Astrocyte (in vitro differentiated cells and primary cell): ENCODE results near the gene TNNT3. TPM values are rescaled to one million over a fixed set of nuclear protein-coding genes. Genes with fewer than 3 reads are reported as not detected.

Source experiments
- DNase-seq: peaks from one replicate; pipeline ENCODE4 v3.0.0-alpha.2; 2010; ENCODE audit warnings: low read depth
- FAIRE-seq: peaks from 2 replicates; lab custom pipeline; 2011; peaks lifted over from hg19 to GRCh38; lab: Jason Lieb, UNC
- H2AFZ ChIP-seq: 2 replicates; pipeline ENCODE4 v1.6.0; 2012; ENCODE audit warnings: low read depth, low read length, inconsistent platforms
- H3K27ac ChIP-seq: 2 replicates; pipeline ENCODE4 v1.5.1; 2011; ENCODE audit warnings: low read depth, low read length, inconsistent platforms
- H3K27me3 ChIP-seq: 2 replicates; pipeline ENCODE4 v1.6.0; 2011; ENCODE audit warnings: low read length, inconsistent platforms; ENCODE audit not compliant: insufficient read depth
- H3K36me3 ChIP-seq: 2 replicates; pipeline ENCODE4 v1.5.1; 2011; ENCODE audit warnings: low read length, inconsistent platforms; ENCODE audit not compliant: insufficient read depth
- H3K4me1 ChIP-seq: 2 replicates; pipeline ENCODE4 v1.5.1; 2011; ENCODE audit warnings: low read length, inconsistent platforms; ENCODE audit not compliant: insufficient read depth
- H3K4me2 ChIP-seq: 2 replicates; pipeline ENCODE4 v1.6.0; 2012; ENCODE audit warnings: low read length, inconsistent platforms
- H3K4me3 ChIP-seq: 2 replicates; pipeline ENCODE4 v1.5.1; 2011; ENCODE audit warnings: low read depth, mild to moderate bottlenecking, low read length, inconsistent platforms; ENCODE audit not compliant: insufficient read depth
- H3K79me2 ChIP-seq: 2 replicates; pipeline ENCODE4 v1.6.0; 2012; ENCODE audit warnings: mild to moderate bottlenecking, low read length, inconsistent platforms; ENCODE audit not compliant: insufficient read depth
- H3K9ac ChIP-seq: 2 replicates; pipeline ENCODE4 v1.6.0; 2012; ENCODE audit warnings: mild to moderate bottlenecking, low read length, inconsistent platforms
- H3K9me3 ChIP-seq: 2 replicates; pipeline ENCODE4 v1.5.1; 2012; ENCODE audit warnings: low read depth, mild to moderate bottlenecking, low read length, inconsistent platforms; ENCODE audit not compliant: insufficient read depth
- H4K20me1 ChIP-seq: 2 replicates; pipeline ENCODE4 v1.6.0; 2012; ENCODE audit warnings: low read length, inconsistent platforms; ENCODE audit not compliant: insufficient read depth
- H3K27ac Mint-ChIP-seq: one replicate; pipeline ENCODE4 v1.8.0; 2021; ENCODE audit warnings: mild to moderate bottlenecking, mixed read lengths; ENCODE audit not compliant: unreplicated experiment
- H3K27me3 Mint-ChIP-seq: one replicate; pipeline ENCODE4 v1.8.0; 2021; ENCODE audit warnings: low read depth, mixed read lengths; ENCODE audit not compliant: unreplicated experiment
- H3K36me3 Mint-ChIP-seq: one replicate; pipeline ENCODE4 v1.8.0; 2021; ENCODE audit warnings: low read depth, mixed read lengths; ENCODE audit not compliant: unreplicated experiment
- H3K4me1 Mint-ChIP-seq: one replicate; pipeline ENCODE4 v1.8.0; 2021; ENCODE audit warnings: low read depth, mixed read lengths; ENCODE audit not compliant: unreplicated experiment
- H3K4me3 Mint-ChIP-seq: one replicate; pipeline ENCODE4 v1.8.0; 2021; ENCODE audit warnings: mild to moderate bottlenecking, moderate library complexity, mixed read lengths; ENCODE audit not compliant: unreplicated experiment
- H3K9me3 Mint-ChIP-seq: one replicate; pipeline ENCODE4 v1.8.0; 2021; ENCODE audit warnings: mild to moderate bottlenecking, mixed read lengths; ENCODE audit not compliant: unreplicated experiment
- CTCF ChIP-seq: IDR thresholded peaks from 2 replicates; pipeline ENCODE4 v1.5.1; 2011; ENCODE audit warnings: low read depth, mild to moderate bottlenecking, inconsistent platforms, low read length, moderate library complexity; ENCODE audit not compliant: insufficient read depth
- EZH2 ChIP-seq: IDR thresholded peaks from 2 replicates; pipeline ENCODE4 v1.6.1; 2012; ENCODE audit warnings: mild to moderate bottlenecking, low read length, inconsistent platforms; ENCODE audit not compliant: insufficient read depth
- total RNA-seq: library from RNA; stranded (reverse); gene quantifications from 2 replicates; pipeline ENCODE4 v1.2.1, GENCODE V29; 2021

The TNNT3 gene
- total RNA-seq, 1 donor from 2014 or later, result not detected

DNA sequence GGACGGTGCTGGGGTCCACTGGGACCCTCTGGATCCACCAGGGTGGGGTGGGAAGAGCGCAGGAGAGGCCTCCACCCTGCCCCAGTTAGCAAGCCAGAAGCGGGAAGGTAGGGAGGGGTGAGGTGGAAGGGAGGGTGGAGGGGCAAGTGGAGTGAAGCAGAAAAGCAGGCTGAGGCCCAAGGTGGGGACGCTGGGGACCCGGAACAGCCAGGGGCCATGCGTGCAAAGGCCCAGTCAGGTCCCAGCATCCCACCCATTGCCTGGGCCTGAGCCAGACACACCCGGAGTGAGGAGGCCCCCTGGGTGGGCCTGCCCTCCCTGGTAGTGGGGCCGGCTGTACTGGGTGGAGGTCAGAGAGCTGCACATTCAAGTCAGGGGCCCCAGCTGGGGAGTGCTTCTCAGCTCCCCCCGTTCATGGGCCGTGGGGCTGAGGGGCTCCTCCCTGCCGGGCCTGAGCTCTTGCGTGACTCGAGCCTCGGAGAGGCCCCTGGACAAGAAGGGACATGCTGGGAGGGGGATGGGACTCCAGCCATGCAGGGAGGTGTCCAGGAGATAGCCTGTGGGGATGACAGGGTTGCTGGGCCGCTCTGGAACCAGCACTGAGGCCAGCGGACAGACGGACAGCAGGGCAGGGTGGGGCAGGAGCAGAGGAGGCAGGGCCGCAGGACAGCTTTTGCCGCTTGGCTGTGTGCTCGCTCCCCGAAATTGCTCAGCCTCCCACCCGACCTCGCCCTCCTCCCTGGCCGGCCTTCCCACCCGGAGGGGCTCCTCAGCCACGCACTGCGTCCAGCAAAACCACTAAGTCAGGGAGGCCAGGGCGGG is 7.7 kb downstream of the TNNT3 start:
- Histone ChIP-seq H3K9me3 (no peaks in the 10 kb centered on the region), H3K4me2 (no peak overlapping the region), H3K79me2 (no peaks in the 10 kb centered on the region), H3K27me3 (no peaks in the 10 kb centered on the region), H3K27ac (no peak overlapping the region), H3K36me3 (no peaks in the 10 kb centered on the region), H3K4me1 (no peaks in the 10 kb centered on the region), H3K4me3 (no peak overlapping the region), H2AFZ (no peak overlapping the region), H3K9ac (no peak overlapping the region), H4K20me1 (no peaks in the 10 kb centered on the region)
- no peaks in the 10 kb centered on the region for H3K36me3 Mint-ChIP-seq
- peaks cover 15% of the 10 kb centered on the region for H3K27me3 Mint-ChIP-seq
- DNase-seq, result no peak
- peaks cover 2% of the 10 kb centered on the region for H3K4me1 Mint-ChIP-seq
- H3K27ac Mint-ChIP-seq, result no peak overlapping the region
- FAIRE-seq, result no peak
- no peaks in the 10 kb centered on the region for H3K9me3 Mint-ChIP-seq
- no peak overlapping the region for H3K4me3 Mint-ChIP-seq
- TF ChIP-seq CTCF, result no peak
- no peak for TF ChIP-seq EZH2

GRCh38 chr11:1927848-1928469 is 8.5 kb downstream of the TNNT3 start:
- Histone ChIP-seq H3K27ac (no peak overlapping the region), H3K27me3 (no peaks in the 10 kb centered on the region), H3K9ac (no peak overlapping the region), H4K20me1 (no peaks in the 10 kb centered on the region), H3K79me2 (no peaks in the 10 kb centered on the region), H2AFZ (no peak overlapping the region), H3K4me3 (no peak overlapping the region), H3K9me3 (no peaks in the 10 kb centered on the region), H3K4me2 (no peak overlapping the region), H3K36me3 (no peaks in the 10 kb centered on the region), H3K4me1 (no peaks in the 10 kb centered on the region)
- H3K27me3 Mint-ChIP-seq, result peaks cover 14% of the 10 kb centered on the region
- no peak overlapping the region for H3K4me3 Mint-ChIP-seq
- no peaks in the 10 kb centered on the region for H3K9me3 Mint-ChIP-seq
- TF ChIP-seq EZH2 (no peak), CTCF (no peak)
- no peaks in the 10 kb centered on the region for H3K4me1 Mint-ChIP-seq
- DNase-seq, result no peak
- no peaks in the 10 kb centered on the region for H3K36me3 Mint-ChIP-seq
- FAIRE-seq, result no peak
- H3K27ac Mint-ChIP-seq, result no peak overlapping the region

DNA sequence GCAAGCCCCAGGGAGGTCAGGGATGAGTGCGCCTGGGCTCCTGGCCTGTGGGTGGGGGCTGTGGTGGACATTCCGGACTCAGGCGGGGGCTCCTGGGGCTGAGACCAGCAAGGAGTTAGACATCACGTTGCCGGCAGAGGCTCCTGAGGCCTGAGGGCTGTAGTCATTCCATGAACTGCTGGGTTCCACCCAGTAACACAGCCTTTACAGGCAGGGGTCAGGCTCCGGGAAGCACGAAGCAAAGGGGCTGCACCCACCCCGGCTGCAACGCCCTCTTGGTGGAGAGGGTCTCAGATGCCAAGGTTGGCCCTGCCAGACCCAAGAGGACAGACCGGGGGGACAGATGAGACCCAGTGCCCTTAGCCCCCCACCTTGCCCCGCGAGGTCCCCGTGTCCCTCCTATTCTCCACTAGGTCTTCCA is 9.0 kb downstream of the TNNT3 start:
- H3K4me3 Mint-ChIP-seq, result no peak overlapping the region
- Histone ChIP-seq H3K9ac (no peak overlapping the region), H3K4me1 (no peaks in the 10 kb centered on the region), H3K9me3 (no peaks in the 10 kb centered on the region), H3K27ac (no peak overlapping the region), H3K4me2 (no peak overlapping the region), H3K79me2 (no peaks in the 10 kb centered on the region), H4K20me1 (no peaks in the 10 kb centered on the region), H3K4me3 (no peak overlapping the region), H3K36me3 (no peaks in the 10 kb centered on the region), H2AFZ (no peak overlapping the region), H3K27me3 (no peaks in the 10 kb centered on the region)
- H3K4me1 Mint-ChIP-seq, result no peaks in the 10 kb centered on the region
- DNase-seq (no peak), FAIRE-seq (no peak)
- H3K9me3 Mint-ChIP-seq, result no peaks in the 10 kb centered on the region
- no peak overlapping the region for H3K27ac Mint-ChIP-seq
- peaks cover 17% of the 10 kb centered on the region for H3K27me3 Mint-ChIP-seq
- no peak for TF ChIP-seq EZH2
- TF ChIP-seq CTCF, result no peak
- no peaks in the 10 kb centered on the region for H3K36me3 Mint-ChIP-seq
